ENCODE measurements around the gene LRRC74A.

Gene LRRC74A

GRCh38 chr14:76830556-76830955 lies 4.3 kb downstream of the LRRC74A start:
- DNase-seq (ENCODE audit: low read depth) = no peak
- TF ChIP-seq CTCF (IDR thresholded peaks at IDR 0.05; ENCODE audit: control insufficient read depth, extremely low read depth, insufficient read depth) = no peak
- no peak overlapping the region for H3K4me3 ChIP-seq (ENCODE audit: low read depth, low read length)

- no peak overlapping the region for H3K4me3 ChIP-seq (ENCODE audit: low read depth, low read length)
- TF ChIP-seq CTCF (IDR thresholded peaks at IDR 0.05; ENCODE audit: control insufficient read depth, extremely low read depth, insufficient read depth) = no peak
- DNase-seq (ENCODE audit: low read depth) = no peak
Measured at GRCh38 chr14:76832503-76832988, 6.3 kb downstream of the LRRC74A start.

- DNase-seq (ENCODE audit: low read depth) = no peak
- no peak for TF ChIP-seq CTCF (IDR thresholded peaks at IDR 0.05; ENCODE audit: control insufficient read depth, extremely low read depth, insufficient read depth)
- H3K4me3 ChIP-seq (ENCODE audit: low read depth, low read length) = no peak overlapping the region
Measured at GRCh38 chr14:76833011-76833410, 6.8 kb downstream of the LRRC74A start.

- no peak overlapping the region for H3K4me3 ChIP-seq (ENCODE audit: low read depth, low read length)
- no peak for DNase-seq (ENCODE audit: low read depth)
- TF ChIP-seq CTCF (IDR thresholded peaks at IDR 0.05; ENCODE audit: control insufficient read depth, extremely low read depth, insufficient read depth) = no peak
Measured at GRCh38 chr14:76834241-76834661, 8.0 kb downstream of the LRRC74A start.

GRCh38 chr14:76836029-76836630 lies 9.9 kb downstream of the LRRC74A start:
- DNase-seq (ENCODE audit: low read depth) = no peak
- TF ChIP-seq CTCF (IDR thresholded peaks at IDR 0.05; ENCODE audit: control insufficient read depth, extremely low read depth, insufficient read depth) = no peak

GRCh38 chr14:76837524-76837923 lies 11.3 kb downstream of the LRRC74A start:
- DNase-seq (ENCODE audit: low read depth) = no peak
- H3K4me3 ChIP-seq (ENCODE audit: low read depth, low read length) = no peak overlapping the region
- TF ChIP-seq CTCF (IDR thresholded peaks at IDR 0.05; ENCODE audit: control insufficient read depth, extremely low read depth, insufficient read depth) = no peak

More at GRCh38 chr14:76836029-76836630, 9.9 kb downstream of the LRRC74A start:
- no peak overlapping the region for H3K4me3 ChIP-seq (ENCODE audit: low read depth, low read length)

- TF ChIP-seq CTCF (IDR thresholded peaks at IDR 0.05; ENCODE audit: control insufficient read depth, extremely low read depth, insufficient read depth) = no peak
- DNase-seq (ENCODE audit: low read depth) = no peak
- no peak overlapping the region for H3K4me3 ChIP-seq (ENCODE audit: low read depth, low read length)
Measured at GRCh38 chr14:76842414-76842813, 16.2 kb downstream of the LRRC74A start.

All from LNCaP clone FGC (cell line).